ENCODE results near the gene TRAM2. TPM values are rescaled to one million over a fixed set of nuclear protein-coding genes. Genes with fewer than 3 reads are reported as not detected.

The TRAM2 gene
- total and polyA plus RNA-seq, 2 of the 13 experiments (the other 11 are each of a cell fraction or from before 2014, with no cell fraction given) = 49.1 to 72.5 TPM

- TF ChIP-seq TFDP2 (CRISPR knock-in tag; IDR thresholded peaks at IDR 0.05) (peak; percentile 45; the same call in 1 of the 2 replicates), GABPA (IDR thresholded peaks at IDR 0.05; ENCODE audit: low read depth, low read length) (no peak), GABPA (CRISPR knock-in tag; IDR thresholded peaks at IDR 0.05; ENCODE audit: low read depth) (0 out of 2 replicates have a peak, but pooled peaks have one; percentile 39), ZNF878 (CRISPR knock-in tag; IDR thresholded peaks at IDR 0.05) (0 out of 2 replicates have a peak, but pooled peaks have one; percentile 84), SALL2 (CRISPR knock-in tag; IDR thresholded peaks at IDR 0.05) (no peak), ZNF142 (CRISPR knock-in tag; IDR thresholded peaks at IDR 0.05) (0 out of 2 replicates have a peak, but pooled peaks have one; percentile 9)
Measured at GRCh38 chr6:52543729-52544601, 32.9 kb downstream of the TRAM2 start (continued).

Measured in HepG2 (cell line).